MM.1S (cell line): ENCODE measurements around the gene MBD3L1.

Experiments used
- DNase-seq: peaks from one replicate; pipeline ENCODE4 v3.0.0-alpha.2; 2015
- H2AFZ ChIP-seq: fragments of 300-600 bp; sonication (generic); 2 replicates; pipeline ENCODE4 v1.6.0; 2016; ENCODE audit warnings: antibody characterized with exemption, low read length
- H3F3A ChIP-seq: fragments of 300-600 bp; sonication (generic); 2 replicates; pipeline ENCODE4 v1.6.1; 2016; ENCODE audit warnings: mild to moderate bottlenecking, antibody characterized with exemption, low read length, moderate library complexity, mixed read lengths; ENCODE audit not compliant: insufficient read depth
- H3K27ac ChIP-seq: fragments of 300-600 bp; sonication (generic); 2 replicates; pipeline ENCODE4 v1.5.1; 2016; ENCODE audit warnings: mild to moderate bottlenecking, low read length
- H3K27me3 ChIP-seq: fragments of 300-600 bp; sonication (generic); replicated peaks from 2 replicates; pipeline ENCODE4 v1.6.0; 2016; ENCODE audit warnings: low read length; ENCODE audit not compliant: insufficient read depth
- H3K36me3 ChIP-seq: fragments of 300-600 bp; sonication (generic); replicated peaks from 2 replicates; pipeline ENCODE4 v1.6.1; 2016; ENCODE audit warnings: mild to moderate bottlenecking, low read length, mixed read lengths; ENCODE audit not compliant: insufficient read depth
- H3K4me1 ChIP-seq: fragments of 300-600 bp; sonication (generic); 2 replicates; pipeline ENCODE4 v1.6.1; 2016; ENCODE audit warnings: low read length, mixed read lengths
- H3K4me2 ChIP-seq: fragments of 300-600 bp; sonication (generic); 2 replicates; pipeline ENCODE4 v1.6.0; 2016; ENCODE audit warnings: low read depth, low read length
- H3K4me3 ChIP-seq: fragments of 300-600 bp; sonication (generic); 2 replicates; pipeline ENCODE4 v1.5.1; 2016; ENCODE audit warnings: low read length, mixed read lengths
- H3K79me2 ChIP-seq: fragments of 300-600 bp; sonication (generic); 2 replicates; pipeline ENCODE4 v1.6.1; 2016; ENCODE audit warnings: mixed run types, low read length, mixed read lengths
- H3K9ac ChIP-seq: fragments of 300-600 bp; sonication (generic); 2 replicates; pipeline ENCODE4 v1.6.1; 2016; ENCODE audit warnings: low read length, mixed read lengths
- H3K9me2 ChIP-seq: fragments of 300-600 bp; sonication (generic); replicated peaks from 2 replicates; pipeline ENCODE4 v1.6.1; 2016; ENCODE audit warnings: mild to moderate bottlenecking, low read length, mixed read lengths; ENCODE audit not compliant: insufficient read depth
- H3K9me3 ChIP-seq: fragments of 300-600 bp; sonication (generic); replicated peaks from 2 replicates; pipeline ENCODE4 v1.6.1; 2016; ENCODE audit warnings: mild to moderate bottlenecking, low read length, mixed read lengths; ENCODE audit not compliant: insufficient read depth
- H4K20me1 ChIP-seq: fragments of 300-600 bp; sonication (generic); 2 replicates; pipeline ENCODE4 v1.6.1; 2016; ENCODE audit warnings: mild to moderate bottlenecking, low read length, moderate library complexity, mixed read lengths; ENCODE audit not compliant: insufficient read depth
- CTCF ChIP-seq: fragments of 300-600 bp; sonication (generic); IDR thresholded peaks from 2 replicates; pipeline ENCODE4 v1.5.1; 2016; ENCODE audit warnings: antibody characterized with exemption, low read length, mixed read lengths
- EZH2 ChIP-seq: fragments of 300-600 bp; sonication (generic); optimal IDR thresholded peaks from 2 replicates; pipeline ENCODE3; 2017; ENCODE audit warnings: low read depth, mild to moderate bottlenecking, antibody characterized with exemption, low read length, mixed read lengths
- EZH2phosphoT487 ChIP-seq: fragments of 300-600 bp; sonication (generic); IDR thresholded peaks from 2 replicates; pipeline ENCODE4 v1.6.1; 2018; ENCODE audit warnings: antibody characterized with exemption, low read length

The MBD3L1 gene

GRCh38 chr19:8884416-8884815 is 52.2 kb downstream of the MBD3L1 start:
- TF ChIP-seq EZH2 (no peak), EZH2phosphoT487 (no peak), CTCF (no peak)
- no peaks in the 10 kb centered on the region for H3K27me3 ChIP-seq
- H4K20me1 ChIP-seq: no peaks in the 10 kb centered on the region
- H3K4me2 ChIP-seq: no peak overlapping the region
- DNase-seq: no peak
- H3K27ac ChIP-seq: no peak overlapping the region
- H2AFZ ChIP-seq: no peak overlapping the region
- H3K79me2 ChIP-seq: no peaks in the 10 kb centered on the region
- H3K9ac ChIP-seq: no peak overlapping the region
- H3K9me3 ChIP-seq: no peaks in the 10 kb centered on the region
- H3K36me3 ChIP-seq: no peaks in the 10 kb centered on the region
- H3K9me2 ChIP-seq: no peaks in the 10 kb centered on the region
- H3K4me1 ChIP-seq: no peaks in the 10 kb centered on the region
- no peak overlapping the region for H3K4me3 ChIP-seq
- H3F3A ChIP-seq: no peaks in the 10 kb centered on the region

- no peak for TF ChIP-seq EZH2phosphoT487
- TF ChIP-seq EZH2: no peak
- TF ChIP-seq CTCF: no peak
- Histone ChIP-seq H3K9ac (no peak overlapping the region), H4K20me1 (no peaks in the 10 kb centered on the region), H3K79me2 (no peaks in the 10 kb centered on the region), H2AFZ (no peak overlapping the region), H3K27me3 (no peaks in the 10 kb centered on the region), H3K9me3 (no peaks in the 10 kb centered on the region), H3K9me2 (no peaks in the 10 kb centered on the region), H3K4me2 (no peak overlapping the region), H3K27ac (no peak overlapping the region), H3K4me3 (no peak overlapping the region), H3K36me3 (no peaks in the 10 kb centered on the region), H3F3A (no peaks in the 10 kb centered on the region), H3K4me1 (no peaks in the 10 kb centered on the region)
- DNase-seq: no peak
These were observed 55.2 kb downstream of the MBD3L1 start for GRCh38 chr19:8887364-8887763.

GRCh38 chr19:8890260-8890659 is 58.1 kb downstream of the MBD3L1 start:
- DNase-seq: no peak
- Histone ChIP-seq H3K79me2 (no peaks in the 10 kb centered on the region), H3K4me2 (no peak overlapping the region), H4K20me1 (no peaks in the 10 kb centered on the region), H3K9ac (no peak overlapping the region), H3F3A (no peaks in the 10 kb centered on the region), H3K4me1 (no peaks in the 10 kb centered on the region), H3K4me3 (no peak overlapping the region), H3K9me3 (no peaks in the 10 kb centered on the region), H3K9me2 (no peaks in the 10 kb centered on the region), H3K27ac (no peak overlapping the region), H3K27me3 (no peaks in the 10 kb centered on the region), H3K36me3 (no peaks in the 10 kb centered on the region), H2AFZ (no peak overlapping the region)
- TF ChIP-seq CTCF: no peak
- TF ChIP-seq EZH2: no peak
- TF ChIP-seq EZH2phosphoT487: no peak
